Ureter (tissue), 1 donor: Measurements from ENCODE around the gene MRPL21. TPM values are rescaled to one million over a fixed set of nuclear protein-coding genes. Genes with fewer than 3 reads are reported as not detected.

Source experiments
- DNase-seq: peaks from one replicate; pipeline ENCODE4 v3.0.0-alpha.2; 2020; ENCODE audit warnings: low spot score
- total RNA-seq: library from RNA; stranded (reverse); gene quantifications from one replicate; pipeline ENCODE4 v1.2.4, GENCODE V29; 2023
- donor health status: DM: yes; HTN: yes; CAD: no.

The MRPL21 gene
- 57.5 TPM for total RNA-seq

- DNase-seq, result peak; percentile 87
These were observed at the start of gene MRPL21, which contains the start of gene IGHMBP2 for GRCh38 chr11:68903288-68904247. MRPL21 (minus strand) TSS chr11:68903832; CDS start chr11:68903810, 22 bp downstream. IGHMBP2 (plus strand) TSS chr11:68903891; CDS start chr11:68903953, 62 bp downstream.

GRCh38 chr11:68950762-68951161 is 47.1 kb upstream of the MRPL21 start:
- no peak for DNase-seq

GRCh38 chr11:68950270-68950669 is 46.6 kb upstream of the MRPL21 start:
- no peak for DNase-seq

GRCh38 chr11:68948935-68949334 is 45.3 kb upstream of the MRPL21 start:
- no peak for DNase-seq

- DNase-seq, result no peak
These were observed 44.9 kb upstream of the MRPL21 start for GRCh38 chr11:68948496-68948895.

- no peak for DNase-seq
These were observed 43.5 kb upstream of the MRPL21 start for GRCh38 chr11:68947151-68947550.

GRCh38 chr11:68946416-68947090 is 42.9 kb upstream of the MRPL21 start:
- DNase-seq, result no peak

GRCh38 chr11:68942751-68943271 is 39.2 kb upstream of the MRPL21 start:
- DNase-seq, result peak; percentile 63

GRCh38 chr11:68942095-68942620 is 38.5 kb upstream of the MRPL21 start:
- DNase-seq, result no peak

GRCh38 chr11:68941324-68942094 is 37.9 kb upstream of the MRPL21 start:
- no peak for DNase-seq

GRCh38 chr11:68940651-68941323 is 37.2 kb upstream of the MRPL21 start:
- DNase-seq, result no peak

GRCh38 chr11:68939583-68940555 is 36.2 kb upstream of the MRPL21 start:
- no peak for DNase-seq

GRCh38 chr11:68938816-68939582 is 35.4 kb upstream of the MRPL21 start:
- DNase-seq, result no peak

- no peak for DNase-seq
These were observed 34.5 kb upstream of the MRPL21 start for GRCh38 chr11:68938088-68938487.

GRCh38 chr11:68936676-68937620 is 33.3 kb upstream of the MRPL21 start:
- no peak for DNase-seq

- no peak for DNase-seq
These were observed 32.7 kb upstream of the MRPL21 start for GRCh38 chr11:68936358-68936636.

GRCh38 chr11:68935516-68936357 is 32.1 kb upstream of the MRPL21 start:
- DNase-seq, result no peak
